GM12873 (cell line): ENCODE data around the gene KIFC1.

ENCODE experiments used
- TF ChIP-seq, protein P1 (sequence below): IDR thresholded peaks from 2 replicates; pipeline ENCODE4 v1.5.1; 2012; ENCODE audit warnings: low read depth, mild to moderate bottlenecking, moderate library complexity, low read length, control low read depth; ENCODE audit not compliant: insufficient read depth; ENCODE audit errors: missing control alignments

The KIFC1 gene

DNA sequence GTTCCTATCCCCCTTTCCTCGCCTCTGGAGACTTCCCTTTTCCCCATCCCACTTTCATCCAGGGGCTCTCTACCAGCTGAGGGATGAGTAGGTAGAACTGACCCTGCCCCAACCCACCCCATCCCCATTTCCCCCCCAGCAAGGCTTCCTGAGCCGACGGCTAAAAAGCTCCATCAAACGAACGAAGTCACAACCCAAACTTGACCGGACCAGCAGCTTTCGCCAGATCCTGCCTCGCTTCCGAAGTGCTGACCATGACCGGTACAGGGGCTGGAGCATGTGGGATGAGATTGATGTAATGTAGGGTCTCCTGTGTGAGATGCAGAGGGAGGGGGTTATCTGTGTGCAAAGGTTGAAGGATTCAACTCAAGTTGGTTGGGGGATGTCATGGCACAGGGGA, 40.9 kb downstream of the KIFC1 start:
- TF ChIP-seq, protein P1, sequence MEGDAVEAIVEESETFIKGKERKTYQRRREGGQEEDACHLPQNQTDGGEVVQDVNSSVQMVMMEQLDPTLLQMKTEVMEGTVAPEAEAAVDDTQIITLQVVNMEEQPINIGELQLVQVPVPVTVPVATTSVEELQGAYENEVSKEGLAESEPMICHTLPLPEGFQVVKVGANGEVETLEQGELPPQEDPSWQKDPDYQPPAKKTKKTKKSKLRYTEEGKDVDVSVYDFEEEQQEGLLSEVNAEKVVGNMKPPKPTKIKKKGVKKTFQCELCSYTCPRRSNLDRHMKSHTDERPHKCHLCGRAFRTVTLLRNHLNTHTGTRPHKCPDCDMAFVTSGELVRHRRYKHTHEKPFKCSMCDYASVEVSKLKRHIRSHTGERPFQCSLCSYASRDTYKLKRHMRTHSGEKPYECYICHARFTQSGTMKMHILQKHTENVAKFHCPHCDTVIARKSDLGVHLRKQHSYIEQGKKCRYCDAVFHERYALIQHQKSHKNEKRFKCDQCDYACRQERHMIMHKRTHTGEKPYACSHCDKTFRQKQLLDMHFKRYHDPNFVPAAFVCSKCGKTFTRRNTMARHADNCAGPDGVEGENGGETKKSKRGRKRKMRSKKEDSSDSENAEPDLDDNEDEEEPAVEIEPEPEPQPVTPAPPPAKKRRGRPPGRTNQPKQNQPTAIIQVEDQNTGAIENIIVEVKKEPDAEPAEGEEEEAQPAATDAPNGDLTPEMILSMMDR, result no peak

DNA sequence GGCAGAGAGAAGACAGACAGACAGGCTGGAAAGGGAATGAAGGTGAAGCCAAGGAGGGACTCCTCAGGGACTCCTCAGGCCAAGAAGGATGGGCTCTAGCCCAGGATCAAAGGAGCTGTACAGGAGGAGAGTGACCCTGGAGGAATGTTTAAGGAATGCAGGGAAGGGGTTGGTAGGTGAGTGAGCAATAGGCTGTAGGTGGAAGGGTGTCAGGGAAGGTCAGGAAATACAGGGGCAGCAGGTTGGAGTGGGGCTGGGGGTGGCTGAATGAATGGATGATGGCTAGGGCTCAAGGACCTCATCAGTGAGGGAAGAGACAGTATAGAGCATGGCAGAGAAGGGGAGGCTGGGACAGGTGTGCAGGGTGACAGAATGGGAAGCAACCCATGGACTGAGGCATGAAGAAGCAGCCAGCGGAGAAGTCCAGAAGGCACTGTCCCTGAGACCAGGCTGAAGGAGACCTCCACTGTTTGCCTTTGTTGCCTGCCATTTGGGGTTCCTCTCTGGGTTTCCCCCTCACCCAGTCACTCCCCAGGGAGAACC, 41.4 kb downstream of the KIFC1 start:
- TF ChIP-seq, protein P1, result no peak

DNA sequence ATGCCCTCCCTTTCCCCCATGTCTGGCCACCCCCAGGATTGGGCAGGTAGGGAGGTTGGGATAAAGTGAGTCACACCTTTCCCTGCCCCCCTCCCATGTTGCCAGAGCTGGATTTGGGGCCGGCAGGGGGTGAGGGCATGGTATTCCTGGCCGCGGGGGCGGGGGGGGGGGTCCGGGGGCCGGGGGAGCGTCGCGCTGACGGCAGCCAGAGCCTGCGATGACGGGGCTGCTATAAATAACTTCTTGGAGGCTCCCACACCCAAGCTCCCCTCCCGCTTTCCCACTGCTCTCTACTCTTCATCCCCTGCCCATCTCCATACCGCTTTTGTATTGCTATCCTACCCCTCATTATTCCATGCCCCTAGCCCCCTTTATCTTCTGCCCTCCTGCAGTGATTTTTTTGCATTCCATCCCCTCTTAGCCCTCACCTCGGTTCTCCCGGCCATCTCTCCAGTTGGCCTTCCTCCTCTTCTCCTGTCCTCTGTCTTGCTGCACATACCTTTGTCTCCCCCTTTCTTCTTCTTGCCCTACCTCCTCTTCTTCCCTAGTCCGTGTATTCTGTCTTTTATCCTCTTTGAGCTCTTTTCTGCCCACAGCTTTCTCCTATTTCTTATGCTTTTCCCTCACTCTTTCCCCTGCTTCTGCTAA, 42.0 kb downstream of the KIFC1 start:
- TF ChIP-seq, protein P1, result no peak

DNA sequence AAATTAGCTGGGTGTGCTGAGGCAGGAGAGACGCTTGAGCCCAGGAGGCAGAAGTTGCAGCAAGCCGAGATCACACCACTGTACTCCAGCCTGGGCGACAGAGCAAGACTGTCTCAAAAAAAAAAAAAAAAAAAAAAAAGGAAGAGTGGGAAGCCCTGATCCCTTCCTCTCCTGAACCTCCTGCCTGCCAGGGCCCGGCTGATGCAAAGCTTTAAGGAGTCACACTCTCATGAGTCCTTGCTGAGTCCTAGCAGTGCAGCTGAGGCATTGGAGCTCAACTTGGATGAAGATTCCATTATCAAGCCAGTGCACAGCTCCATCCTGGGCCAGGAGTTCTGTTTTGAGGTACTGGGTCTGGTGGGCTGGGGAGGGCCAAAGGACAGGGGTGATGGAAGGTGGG, 43.3 kb downstream of the KIFC1 start:
- TF ChIP-seq, protein P1, result no peak

DNA sequence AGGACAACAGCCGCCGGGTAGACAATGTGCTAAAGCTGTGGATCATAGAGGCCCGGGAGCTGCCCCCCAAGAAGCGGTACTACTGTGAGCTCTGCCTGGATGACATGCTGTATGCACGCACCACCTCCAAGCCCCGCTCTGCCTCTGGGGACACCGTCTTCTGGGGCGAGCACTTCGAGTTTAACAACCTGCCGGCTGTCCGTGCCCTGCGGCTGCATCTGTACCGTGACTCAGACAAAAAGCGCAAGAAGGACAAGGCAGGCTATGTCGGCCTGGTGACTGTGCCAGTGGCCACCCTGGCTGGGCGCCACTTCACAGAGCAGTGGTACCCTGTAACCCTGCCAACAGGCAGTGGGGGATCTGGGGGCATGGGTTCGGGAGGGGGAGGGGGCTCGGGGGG, 46.0 kb downstream of the KIFC1 start:
- TF ChIP-seq, protein P1, result no peak

DNA sequence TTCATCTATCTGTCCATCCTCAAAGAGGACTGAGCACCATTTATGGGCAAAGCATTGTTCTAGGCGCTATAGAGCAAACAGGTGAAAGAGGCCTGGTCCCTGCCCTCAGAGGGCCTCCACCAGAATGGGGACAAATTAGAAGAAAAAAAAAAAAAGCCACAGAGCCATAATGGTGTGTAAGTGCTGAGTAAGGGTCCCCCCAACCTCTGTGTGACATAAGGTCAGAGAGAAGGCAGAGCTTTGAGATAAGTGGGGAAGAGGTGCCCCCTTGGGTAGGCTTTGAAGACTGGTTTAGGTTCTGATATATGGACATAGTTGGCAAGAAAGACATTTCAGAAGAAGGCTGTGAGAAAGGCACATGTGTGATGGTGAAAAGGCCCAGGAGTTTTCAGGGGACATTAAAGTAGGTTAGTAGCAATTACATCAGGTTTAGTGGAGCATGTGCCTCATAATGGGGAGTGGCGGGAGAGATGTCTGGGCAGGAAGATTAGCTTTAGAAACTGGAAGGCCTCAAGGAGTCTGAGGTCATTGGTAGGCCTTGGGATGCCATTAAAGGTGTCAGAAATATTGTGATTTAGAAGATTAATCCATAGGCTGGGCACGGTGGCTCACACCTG, 47.5 kb downstream of the KIFC1 start:
- TF ChIP-seq, protein P1, result no peak

DNA sequence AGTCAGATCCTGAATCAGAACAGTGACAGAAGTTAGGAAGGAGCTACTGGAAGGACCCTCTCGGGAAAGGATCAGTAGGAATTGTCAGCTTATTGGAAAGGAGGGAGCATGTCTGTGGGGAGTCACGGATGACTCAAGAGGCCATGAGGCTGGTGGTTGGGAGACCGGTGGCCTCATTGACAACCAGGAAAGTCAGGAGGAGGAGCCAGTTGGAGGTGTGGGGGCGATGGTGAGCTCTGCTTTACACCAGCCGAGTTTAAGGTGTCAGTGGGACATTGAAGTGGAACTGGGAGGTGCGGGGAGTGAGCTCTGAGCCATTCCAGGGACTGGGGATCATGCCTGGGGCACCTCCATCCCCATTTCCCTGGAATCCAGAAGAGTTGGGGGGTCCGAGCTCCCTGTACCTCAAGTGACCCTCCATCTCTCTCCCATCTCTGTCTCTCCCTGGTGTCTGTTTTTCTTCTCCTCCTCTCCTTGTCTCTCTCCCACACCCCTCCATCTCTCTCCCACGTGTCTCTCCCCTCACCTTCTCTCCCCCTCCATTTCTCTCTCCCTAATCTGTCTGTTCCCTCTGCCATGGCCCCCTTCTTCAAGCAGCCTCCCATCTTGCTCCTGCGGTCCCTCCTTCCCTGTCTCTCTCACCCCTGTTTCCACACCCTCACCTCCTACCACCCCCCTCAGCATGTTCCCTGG, 48.5 kb downstream of the KIFC1 start:
- TF ChIP-seq, protein P1, result no peak
